Thoracic aorta (tissue), 2 donors: Measurements from ENCODE around the gene RABL6. TPM values are rescaled to one million over a fixed set of nuclear protein-coding genes. Genes with fewer than 3 reads are reported as not detected.
"Not testable (repeated sequence)": the region's sequence is repeated elsewhere in the genome, so short reads cannot be mapped to it uniquely, and the experiment has no call there.

Source experiments
- ATAC-seq: fragments of 150-250 bp; one replicate; pipeline ENCODE4 v1.8.0; 2017; ENCODE audit warnings: low read depth; ENCODE audit not compliant: insufficient number of reproducible peaks, low FRiP score
- DNase-seq: peaks from one replicate; pipeline ENCODE4 v3.0.0-alpha.2; 2020; ENCODE audit warnings: low spot score
- H3K27ac ChIP-seq, 2 donors: fragments of 200-600 bp; sonication (generic); 1 replicate in 1 of 2; 2 replicates in 1 of 2; pipeline ENCODE4 v1.5.1; 2016; ENCODE audit warnings: mild to moderate bottlenecking in 2 of 2, moderate library complexity in 2 of 2
- H3K27me3 ChIP-seq: fragments of 200-600 bp; sonication (generic); replicated peaks from 2 replicates; pipeline ENCODE4 v1.6.0; 2016; ENCODE audit warnings: mild to moderate bottlenecking; ENCODE audit not compliant: insufficient read depth
- H3K36me3 ChIP-seq: fragments of 200-600 bp; sonication (generic); one replicate; pipeline ENCODE4 v1.5.1; 2016
- H3K4me1 ChIP-seq, 2 donors: fragments of 200-600 bp; sonication (generic); 1 replicate in 1 of 2; 2 replicates in 1 of 2; pipeline versions ENCODE4 v1.5.1 to v1.6.0; 2016; ENCODE audit warnings: low read depth in 2 of 2, mild to moderate bottlenecking in 1 of 2; ENCODE audit not compliant: control insufficient read depth in 1 of 2
- H3K4me3 ChIP-seq: fragments of 200-600 bp; sonication (generic); 2 replicates; pipeline ENCODE4 v1.5.1; 2016; ENCODE audit warnings: mild to moderate bottlenecking
- H3K9me3 ChIP-seq: fragments of 200-600 bp; sonication (generic); 2 replicates; pipeline ENCODE4 v1.5.1; 2016
- total RNA-seq, 2 donors: library from RNA; depleted of rRNA; stranded (reverse); fragments of >200 nt; gene quantifications; one replicate each; pipeline versions ENCODE4 v1.1.0 to v1.2.3, GENCODE V29; 2016
- TF ChIP-seq, protein P1 (sequence below): fragments of 200-600 bp; sonication (generic); IDR thresholded peaks from one replicate; pipeline ENCODE4 v1.5.1; 2019; ENCODE audit warnings: antibody characterized with exemption

The RABL6 gene
- total RNA-seq, 2 donors from 2014 or later, result 61.7 to 86.2 TPM

DNA sequence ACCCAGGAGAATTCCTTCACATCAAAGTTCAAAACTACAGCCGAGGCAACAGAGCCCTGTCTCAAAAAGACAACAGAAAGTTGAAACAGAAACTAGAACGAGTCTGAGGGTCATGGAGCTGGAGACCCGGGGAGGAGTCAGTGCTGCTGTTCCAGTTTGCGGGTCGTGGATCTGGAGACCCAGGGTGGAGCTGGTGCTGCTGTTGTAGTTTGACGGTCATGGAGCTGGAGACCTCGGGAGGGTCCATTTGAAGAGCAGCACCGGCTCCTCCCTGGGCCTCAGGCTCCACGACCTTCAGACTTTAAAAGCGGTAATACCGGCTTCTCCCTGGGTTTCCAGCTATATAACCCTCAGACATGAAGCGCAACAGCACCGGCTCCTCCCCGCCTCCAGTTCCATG lies 30.4 kb upstream of the RABL6 start:
- DNase-seq (no peak), ATAC-seq (no peak)

DNA sequence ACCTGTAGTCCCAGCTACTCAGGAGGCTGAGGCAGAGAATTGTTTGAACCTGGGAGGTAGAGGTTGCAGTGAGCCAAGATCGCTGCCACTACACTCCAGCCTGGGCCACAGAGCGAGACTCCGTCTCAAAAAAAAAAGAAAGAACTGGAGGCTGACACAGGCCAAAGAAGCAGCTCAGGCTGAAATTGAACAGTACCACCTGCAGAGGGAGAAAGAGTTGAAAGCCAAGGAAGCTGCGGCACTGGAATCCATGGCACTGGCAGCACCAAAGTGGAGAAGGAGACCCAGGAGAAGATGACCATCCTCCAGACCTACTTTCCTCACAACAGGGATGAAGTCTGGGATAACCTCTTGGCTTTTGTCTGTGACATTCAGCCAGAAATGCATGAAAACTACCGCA lies 27.9 kb upstream of the RABL6 start:
- no peaks in the 10 kb centered on the region for H3K36me3 ChIP-seq
- no peak overlapping the region for H3K4me3 ChIP-seq
- no peak for ATAC-seq
- H3K27me3 ChIP-seq, result no peaks in the 10 kb centered on the region
- H3K9me3 ChIP-seq, result no peaks in the 10 kb centered on the region
- no peaks in the 10 kb centered on the region for H3K4me1 ChIP-seq
- H3K27ac ChIP-seq, result no peak overlapping the region
- TF ChIP-seq, protein P1, sequence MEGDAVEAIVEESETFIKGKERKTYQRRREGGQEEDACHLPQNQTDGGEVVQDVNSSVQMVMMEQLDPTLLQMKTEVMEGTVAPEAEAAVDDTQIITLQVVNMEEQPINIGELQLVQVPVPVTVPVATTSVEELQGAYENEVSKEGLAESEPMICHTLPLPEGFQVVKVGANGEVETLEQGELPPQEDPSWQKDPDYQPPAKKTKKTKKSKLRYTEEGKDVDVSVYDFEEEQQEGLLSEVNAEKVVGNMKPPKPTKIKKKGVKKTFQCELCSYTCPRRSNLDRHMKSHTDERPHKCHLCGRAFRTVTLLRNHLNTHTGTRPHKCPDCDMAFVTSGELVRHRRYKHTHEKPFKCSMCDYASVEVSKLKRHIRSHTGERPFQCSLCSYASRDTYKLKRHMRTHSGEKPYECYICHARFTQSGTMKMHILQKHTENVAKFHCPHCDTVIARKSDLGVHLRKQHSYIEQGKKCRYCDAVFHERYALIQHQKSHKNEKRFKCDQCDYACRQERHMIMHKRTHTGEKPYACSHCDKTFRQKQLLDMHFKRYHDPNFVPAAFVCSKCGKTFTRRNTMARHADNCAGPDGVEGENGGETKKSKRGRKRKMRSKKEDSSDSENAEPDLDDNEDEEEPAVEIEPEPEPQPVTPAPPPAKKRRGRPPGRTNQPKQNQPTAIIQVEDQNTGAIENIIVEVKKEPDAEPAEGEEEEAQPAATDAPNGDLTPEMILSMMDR, result no peak
- DNase-seq, result no peak

More for the DNA sequence above, 30.4 kb upstream of the RABL6 start:
- H3K27ac ChIP-seq, result no peak overlapping the region
- no peaks in the 10 kb centered on the region for H3K4me1 ChIP-seq
- H3K36me3 ChIP-seq, result no peaks in the 10 kb centered on the region
- H3K4me3 ChIP-seq, result no peak overlapping the region
- TF ChIP-seq, protein P1, result no peak
- H3K27me3 ChIP-seq, result no peaks in the 10 kb centered on the region
- H3K9me3 ChIP-seq, result peaks cover 6% of the 10 kb centered on the region

GRCh38 chr9:136782452-136782851 lies 25.3 kb upstream of the RABL6 start:
- no peaks in the 10 kb centered on the region for H3K4me1 ChIP-seq
- no peak overlapping the region for H3K27ac ChIP-seq
- DNase-seq, result no peak
- H3K4me3 ChIP-seq, result no peak overlapping the region
- TF ChIP-seq, protein P1, result no peak
- no peaks in the 10 kb centered on the region for H3K36me3 ChIP-seq
- no peak for ATAC-seq
- H3K9me3 ChIP-seq, result no peaks in the 10 kb centered on the region
- no peaks in the 10 kb centered on the region for H3K27me3 ChIP-seq

DNA sequence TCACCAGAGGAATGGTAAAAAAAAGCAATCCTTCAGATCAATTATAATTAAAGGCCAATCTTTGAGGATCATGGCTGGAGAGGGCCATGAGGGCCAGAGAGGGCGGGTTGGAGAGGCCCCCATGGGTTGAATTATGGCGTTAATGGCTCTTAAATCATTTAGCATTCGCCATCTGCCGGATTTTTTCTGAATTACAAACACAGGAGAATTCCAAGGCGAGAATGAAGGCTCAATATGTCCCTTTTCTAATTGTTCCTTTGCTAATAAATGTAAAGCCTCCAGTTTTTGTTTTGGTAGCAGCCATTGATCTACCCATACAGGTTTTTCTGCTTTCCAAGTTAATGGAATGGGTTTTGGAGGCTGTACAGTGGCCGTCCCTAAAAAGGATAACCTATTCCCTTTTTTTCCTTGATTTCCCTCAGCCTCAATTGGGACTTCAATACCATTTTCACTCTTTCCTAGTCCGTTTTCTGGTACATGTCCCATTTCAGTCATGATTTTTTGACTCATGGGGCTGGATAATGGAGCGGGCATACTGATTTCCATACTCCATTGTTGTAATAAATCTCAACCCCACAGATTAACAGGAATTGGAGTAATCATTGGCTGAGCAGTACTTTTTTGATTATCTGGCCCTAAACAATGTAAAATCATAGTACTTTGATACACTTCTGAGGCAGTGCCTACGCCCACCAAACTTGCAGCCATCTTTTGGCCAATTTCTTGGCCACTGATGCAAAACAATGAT lies 23.3 kb upstream of the RABL6 start:
- TF ChIP-seq, protein P1, result peak; percentile 53
- no peaks in the 10 kb centered on the region for H3K4me1 ChIP-seq
- no peak for DNase-seq
- no peaks in the 10 kb centered on the region for H3K36me3 ChIP-seq
- no peaks in the 10 kb centered on the region for H3K9me3 ChIP-seq
- H3K27me3 ChIP-seq, result no peaks in the 10 kb centered on the region
- no peak overlapping the region for H3K27ac ChIP-seq
- ATAC-seq, result no peak
- H3K4me3 ChIP-seq, result no peak overlapping the region

DNA sequence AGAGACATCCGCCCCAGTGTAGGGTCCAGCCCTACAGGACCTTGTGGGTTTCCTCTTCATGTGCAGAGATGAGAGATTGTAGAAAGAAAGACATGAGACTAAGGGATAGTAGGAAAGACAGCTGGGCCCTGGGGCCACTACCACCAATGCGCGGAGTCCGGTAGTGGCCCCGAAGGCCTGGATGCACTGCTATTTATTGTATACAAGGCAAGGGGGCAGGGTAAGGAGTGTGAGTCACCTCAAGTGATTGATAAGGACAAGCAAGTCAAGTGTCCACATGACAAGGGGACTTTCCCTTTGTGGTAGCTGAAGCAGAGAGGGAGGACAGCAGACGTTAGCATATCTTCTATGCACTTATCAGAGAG lies 22.8 kb upstream of the RABL6 start:
- no peaks in the 10 kb centered on the region for H3K36me3 ChIP-seq
- no peak overlapping the region for H3K4me3 ChIP-seq
- no peak for ATAC-seq
- H3K27ac ChIP-seq, result no peak overlapping the region
- no peaks in the 10 kb centered on the region for H3K4me1 ChIP-seq
- TF ChIP-seq, protein P1, result no peak
- H3K27me3 ChIP-seq, result no peaks in the 10 kb centered on the region
- no peak for DNase-seq
- no peaks in the 10 kb centered on the region for H3K9me3 ChIP-seq

- H3K4me3 ChIP-seq, H3K36me3 ChIP-seq, ATAC-seq, H3K27ac ChIP-seq, H3K27me3 ChIP-seq, H3K9me3 ChIP-seq, H3K4me1 ChIP-seq, DNase-seq: not testable (repeated sequence)
Measured at GRCh38 chr9:136785565-136786355, 22.0 kb upstream of the RABL6 start.
